HG03432 (cell line): ENCODE measurements around the gene RIOK3.
A peak's percentile ranks its signal among the peaks of the same experiment; 100 is the strongest.
"Not testable (repeated sequence)": the region's sequence is repeated elsewhere in the genome, so short reads cannot be mapped to it uniquely, and the experiment has no call there.

Source experiments
- ATAC-seq: cut with Tn5 transposase; IDR thresholded peaks from one replicate; pipeline ENCODE4 v1.9.1; 2021; ENCODE audit warnings: mild to moderate bottlenecking, moderate library complexity; ENCODE audit not compliant: unreplicated experiment

RIOK3 gene

GRCh38 chr18:23452728-23453679 lies at the start of gene RIOK3:
Gene RIOK3, plus strand, starts transcription at chr18:23453287. Its CDS starts 153 bp downstream, at chr18:23453440.
- peak; percentile 96 for ATAC-seq

- ATAC-seq: no peak
Measured at GRCh38 chr18:23403310-23403709, 49.8 kb upstream of the RIOK3 start.

GRCh38 chr18:23405636-23406035 lies 47.5 kb upstream of the RIOK3 start:
- no peak for ATAC-seq

GRCh38 chr18:23406271-23406787 lies 46.8 kb upstream of the RIOK3 start:
- ATAC-seq: no peak

GRCh38 chr18:23412351-23412964 lies 40.6 kb upstream of the RIOK3 start:
- ATAC-seq: no peak

- no peak for ATAC-seq
Measured at GRCh38 chr18:23415515-23415914, 37.6 kb upstream of the RIOK3 start.

GRCh38 chr18:23416298-23416697 lies 36.8 kb upstream of the RIOK3 start:
- no peak for ATAC-seq

GRCh38 chr18:23421277-23421676 lies 31.8 kb upstream of the RIOK3 start:
- ATAC-seq: no peak

GRCh38 chr18:23422751-23423418 lies 30.2 kb upstream of the RIOK3 start:
- ATAC-seq: peak; percentile 92

GRCh38 chr18:23424616-23425015 lies 28.5 kb upstream of the RIOK3 start:
- no peak for ATAC-seq

GRCh38 chr18:23428821-23429220 lies 24.3 kb upstream of the RIOK3 start:
- ATAC-seq: no peak

- ATAC-seq: not testable (repeated sequence)
Measured at GRCh38 chr18:23429538-23429937, 23.5 kb upstream of the RIOK3 start.

- no peak for ATAC-seq
Measured at GRCh38 chr18:23433360-23433759, 19.7 kb upstream of the RIOK3 start.

GRCh38 chr18:23437357-23438045 lies 15.6 kb upstream of the RIOK3 start:
- ATAC-seq: peak; percentile 99

GRCh38 chr18:23438046-23438377 lies 15.1 kb upstream of the RIOK3 start:
- no peak for ATAC-seq

- ATAC-seq: no peak
Measured at GRCh38 chr18:23438608-23439366, 14.3 kb upstream of the RIOK3 start.

GRCh38 chr18:23440131-23440530 lies 13.0 kb upstream of the RIOK3 start:
- ATAC-seq: no peak

GRCh38 chr18:23442958-23443357 lies 10.1 kb upstream of the RIOK3 start:
- ATAC-seq: no peak

- ATAC-seq: no peak
Measured at GRCh38 chr18:23448291-23448690, 4.8 kb upstream of the RIOK3 start.

- ATAC-seq: no peak
Measured at GRCh38 chr18:23450022-23450421, 3.1 kb upstream of the RIOK3 start.
